Trophoblast cell (in vitro differentiated cells and primary cell): Measurements from ENCODE around the gene SOS2.
"Not testable (repeated sequence)": the region's sequence is repeated elsewhere in the genome, so short reads cannot be mapped to it uniquely, and the experiment has no call there.

ENCODE experiments used
- DNase-seq, 2 donors: peaks; one replicate each; pipeline ENCODE4 v3.0.0-alpha.2; 2016
- H2AFZ ChIP-seq: 2 replicates; pipeline ENCODE4 v1.6.1; 2013; ENCODE audit warnings: low read length, moderate library complexity, mild to moderate bottlenecking; ENCODE audit not compliant: insufficient read depth, poor library complexity
- H2AK5ac ChIP-seq: 2 replicates; pipeline ENCODE4 v1.6.1; 2013; ENCODE audit warnings: mild to moderate bottlenecking, low read length
- H2BK120ac ChIP-seq: 2 replicates; pipeline ENCODE4 v1.6.1; 2013; ENCODE audit warnings: low read length, mild to moderate bottlenecking, moderate library complexity; ENCODE audit not compliant: insufficient read depth, poor library complexity
- H2BK12ac ChIP-seq: 2 replicates; pipeline ENCODE4 v1.6.1; 2013; ENCODE audit warnings: mild to moderate bottlenecking, low read length, moderate library complexity
- H2BK5ac ChIP-seq: 2 replicates; pipeline ENCODE4 v1.6.1; 2013; ENCODE audit warnings: low read length, low read depth, moderate library complexity, mild to moderate bottlenecking; ENCODE audit not compliant: poor library complexity
- H3K14ac ChIP-seq: 2 replicates; pipeline ENCODE4 v1.6.1; 2013; ENCODE audit warnings: mild to moderate bottlenecking, low read length
- H3K18ac ChIP-seq: 2 replicates; pipeline ENCODE4 v1.6.1; 2013; ENCODE audit warnings: mild to moderate bottlenecking, low read length
- H3K23ac ChIP-seq: 2 replicates; pipeline ENCODE4 v1.6.1; 2013; ENCODE audit warnings: low read length
- H3K27ac ChIP-seq: 2 replicates; pipeline ENCODE4 v1.5.1; 2013; ENCODE audit warnings: low read depth, mild to moderate bottlenecking, inconsistent platforms, low read length, moderate library complexity
- H3K27me3 ChIP-seq: 2 replicates; pipeline ENCODE4 v1.6.1; 2013; ENCODE audit warnings: inconsistent platforms, mild to moderate bottlenecking, low read length, moderate library complexity; ENCODE audit not compliant: insufficient read depth
- H3K36me3 ChIP-seq, 2 experiments: 1 replicate in 1 of 2; 2 replicates in 1 of 2; pipeline ENCODE4 v1.6.1; 2013; ENCODE audit warnings: low read length in 2 of 2, mild to moderate bottlenecking in 2 of 2, moderate library complexity in 1 of 2; ENCODE audit not compliant: insufficient read depth in 2 of 2, control insufficient read depth in 1 of 2
- H3K4ac ChIP-seq: 2 replicates; pipeline ENCODE4 v1.6.1; 2013; ENCODE audit warnings: low read depth, mild to moderate bottlenecking, low read length, moderate library complexity
- H3K4me1 ChIP-seq, 2 experiments: 1 replicate in 1 of 2; 2 replicates in 1 of 2; pipeline ENCODE4 v1.6.1; 2013; ENCODE audit warnings: low read length in 2 of 2, mild to moderate bottlenecking in 2 of 2, moderate library complexity in 1 of 2; ENCODE audit not compliant: insufficient read depth in 2 of 2, control insufficient read depth in 1 of 2
- H3K4me2 ChIP-seq: 2 replicates; pipeline ENCODE4 v1.6.1; 2013; ENCODE audit warnings: inconsistent platforms, mild to moderate bottlenecking, low read length, moderate library complexity
- H3K4me3 ChIP-seq: 2 replicates; pipeline ENCODE4 v1.5.1; 2013; ENCODE audit warnings: mild to moderate bottlenecking, low read depth, low read length, inconsistent platforms
- H3K79me1 ChIP-seq: one replicate; pipeline ENCODE4 v1.6.1; 2013; ENCODE audit warnings: low read length
- H3K79me2 ChIP-seq: 2 replicates; pipeline ENCODE4 v1.6.1; 2013; ENCODE audit warnings: low read length, mild to moderate bottlenecking; ENCODE audit not compliant: control insufficient read depth, insufficient read depth, poor library complexity
- H3K9ac ChIP-seq: 2 replicates; pipeline ENCODE4 v1.6.1; 2013; ENCODE audit warnings: mild to moderate bottlenecking, low read length
- H3K9me3 ChIP-seq: 2 replicates; pipeline ENCODE4 v1.6.1; 2013; ENCODE audit warnings: low read depth, mild to moderate bottlenecking, control low read depth, inconsistent platforms, low read length; ENCODE audit not compliant: insufficient read depth
- H4K12ac ChIP-seq: 2 replicates; pipeline ENCODE4 v1.6.1; 2013; ENCODE audit warnings: low read depth, mild to moderate bottlenecking, low read length, moderate library complexity
- H4K8ac ChIP-seq: 2 replicates; pipeline ENCODE4 v1.6.1; 2013; ENCODE audit warnings: low read depth, mild to moderate bottlenecking, low read length, moderate library complexity
- H4K91ac ChIP-seq: one replicate; pipeline ENCODE4 v1.6.1; 2013; ENCODE audit warnings: low read depth, mild to moderate bottlenecking, low read length, moderate library complexity
- WGBS: extraction: QIAGEN DNeasy Blood & Tissue Kit; methylation state at CpG from one replicate; pipeline ENCODE4 v1.1.7; 2013; ENCODE audit warnings: missing lambda C conversion rate; ENCODE audit not compliant: insufficient read length, insufficient coverage; ENCODE audit errors: extremely low coverage; 5-methylcytosine and 5-hydroxymethylcytosine counted together

SOS2 gene

DNA sequence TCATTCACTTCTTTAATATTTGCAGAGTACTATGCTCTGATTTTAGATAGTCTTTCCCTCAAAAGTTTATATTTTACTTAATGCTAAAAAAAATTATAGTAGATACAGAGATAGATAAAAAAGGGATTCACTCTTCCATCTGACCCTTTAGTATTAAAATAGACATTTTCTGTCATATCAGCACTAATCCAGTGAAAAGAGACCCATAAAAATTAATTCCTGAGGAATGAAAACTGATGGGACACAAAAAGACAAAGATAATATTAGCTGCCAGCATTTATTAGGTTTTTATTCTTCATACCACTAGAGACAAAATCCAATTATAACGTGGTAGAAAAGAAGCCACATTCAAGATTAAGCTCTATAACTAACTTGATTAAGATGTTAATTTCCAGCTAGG is 45.3 kb downstream of the SOS2 start:
- no peaks in the 10 kb centered on the region for H3K9me3 ChIP-seq
- H3K36me3 ChIP-seq = peaks cover 11% of the 10 kb centered on the region in 2 experiments
- H3K14ac ChIP-seq = no peak overlapping the region
- no peak overlapping the region for H3K9ac ChIP-seq
- H3K4me3 ChIP-seq = no peak overlapping the region
- H2AFZ ChIP-seq = no peak overlapping the region
- H2BK5ac ChIP-seq = no peak overlapping the region
- no CpG with 5 or more reads among the region's 1 CpG for WGBS
- H4K12ac ChIP-seq = no peak overlapping the region
- no peaks in the 10 kb centered on the region for H3K27me3 ChIP-seq
- no peaks in the 10 kb centered on the region for H3K79me2 ChIP-seq
- H3K79me1 ChIP-seq = no peaks in the 10 kb centered on the region
- no peak for DNase-seq
- no peak overlapping the region for H2AK5ac ChIP-seq
- H3K4me1 ChIP-seq = no peaks in the 10 kb centered on the region
- no peak overlapping the region for H3K23ac ChIP-seq
- no peak overlapping the region for H3K18ac ChIP-seq
- H4K8ac ChIP-seq = no peak overlapping the region
- no peak overlapping the region for H3K4me2 ChIP-seq
- H3K4ac ChIP-seq = no peak overlapping the region
- H2BK12ac ChIP-seq = no peak overlapping the region
- no peak overlapping the region for H3K27ac ChIP-seq
- H4K91ac ChIP-seq = no peak overlapping the region
- H2BK120ac ChIP-seq = no peak overlapping the region

- no peak for DNase-seq
- no peak overlapping the region for H2BK12ac ChIP-seq
- H3K27me3 ChIP-seq = no peaks in the 10 kb centered on the region
These were observed 57.5 kb downstream of the SOS2 start for GRCh38 chr14:50173891-50174290.

GRCh38 chr14:50171895-50172294 is 59.5 kb downstream of the SOS2 start:
- H2BK5ac ChIP-seq = no peak overlapping the region
- no peaks in the 10 kb centered on the region for H3K9me3 ChIP-seq
- no peak overlapping the region for H4K12ac ChIP-seq
- H2AK5ac ChIP-seq = no peak overlapping the region
- H3K4me3 ChIP-seq = no peak overlapping the region
- no peak overlapping the region for H3K23ac ChIP-seq
- DNase-seq = no peak
- H3K4ac ChIP-seq = no peak overlapping the region
- H3K9ac ChIP-seq = no peak overlapping the region
- no peak overlapping the region for H3K14ac ChIP-seq
- no peak overlapping the region for H3K27ac ChIP-seq
- no peak overlapping the region for H3K18ac ChIP-seq
- H3K27me3 ChIP-seq = no peaks in the 10 kb centered on the region
- no peak overlapping the region for H4K8ac ChIP-seq
- H2BK12ac ChIP-seq = no peak overlapping the region
- H4K91ac ChIP-seq = no peak overlapping the region
- peaks cover 1 to 2% of the 10 kb centered on the region in 2 experiments for H3K36me3 ChIP-seq
- H2AFZ ChIP-seq = no peak overlapping the region
- no peak overlapping the region for H2BK120ac ChIP-seq
- H3K79me2 ChIP-seq = no peaks in the 10 kb centered on the region
- no peaks in the 10 kb centered on the region for H3K79me1 ChIP-seq
- no peak overlapping the region for H3K4me2 ChIP-seq
- no peaks in the 10 kb centered on the region for H3K4me1 ChIP-seq

More at GRCh38 chr14:50173891-50174290, 57.5 kb downstream of the SOS2 start:
- H3K14ac ChIP-seq = no peak overlapping the region
- H4K8ac ChIP-seq = no peak overlapping the region
- no peaks in the 10 kb centered on the region for H3K79me2 ChIP-seq
- no peak overlapping the region for H3K23ac ChIP-seq
- H3K18ac ChIP-seq = no peak overlapping the region
- no peaks in the 10 kb centered on the region for H3K79me1 ChIP-seq
- no peaks in the 10 kb centered on the region for H3K9me3 ChIP-seq
- no peak overlapping the region for H3K27ac ChIP-seq
- H3K4me2 ChIP-seq = no peak overlapping the region
- no peak overlapping the region for H4K12ac ChIP-seq
- H2BK120ac ChIP-seq = no peak overlapping the region
- H3K4ac ChIP-seq = no peak overlapping the region
- H3K4me1 ChIP-seq = no peaks in the 10 kb centered on the region
- H3K36me3 ChIP-seq = peaks cover 7 to 8% of the 10 kb centered on the region in 2 experiments
- no peak overlapping the region for H3K9ac ChIP-seq
- H2AK5ac ChIP-seq = no peak overlapping the region
- H4K91ac ChIP-seq = no peak overlapping the region
- no peak overlapping the region for H3K4me3 ChIP-seq
- no peak overlapping the region for H2AFZ ChIP-seq
- no peak overlapping the region for H2BK5ac ChIP-seq

- H3K4me1 ChIP-seq, H4K12ac ChIP-seq, H2BK12ac ChIP-seq, H3K4me2 ChIP-seq, H3K79me2 ChIP-seq, H2AFZ ChIP-seq, H3K27me3 ChIP-seq, H3K18ac ChIP-seq, H4K8ac ChIP-seq, H3K36me3 ChIP-seq, H4K91ac ChIP-seq, H2BK5ac ChIP-seq, H3K27ac ChIP-seq, H3K9ac ChIP-seq, H3K9me3 ChIP-seq, H3K79me1 ChIP-seq, H3K14ac ChIP-seq, H2BK120ac ChIP-seq, H3K4ac ChIP-seq, H3K4me3 ChIP-seq, H3K23ac ChIP-seq, H2AK5ac ChIP-seq: not testable (repeated sequence)
- no CpG with 5 or more reads among the region's 4 CpGs for WGBS
- peak; percentile 32 to 71 for DNase-seq
These were observed 64.0 kb downstream of the SOS2 start for GRCh38 chr14:50167381-50167780.

DNA sequence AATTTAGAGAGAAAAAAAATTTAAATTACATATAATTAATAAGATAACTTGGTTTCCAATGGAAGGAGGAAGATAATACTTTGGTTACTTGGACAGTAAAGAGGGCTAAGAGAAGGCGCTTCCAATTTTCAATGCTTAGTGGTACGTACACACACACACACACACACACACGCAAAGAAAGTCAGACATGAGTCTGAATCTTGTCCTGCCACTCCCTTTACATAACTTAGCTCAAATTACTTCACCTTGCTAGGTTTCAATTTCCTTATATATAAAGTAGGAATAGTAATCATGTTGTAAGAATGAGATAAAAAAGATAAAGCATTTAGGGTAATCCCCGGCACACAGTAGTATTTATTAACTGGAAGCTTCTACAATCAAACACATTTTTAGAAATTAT is 75.3 kb downstream of the SOS2 start:
- peaks cover 8 to 11% of the 10 kb centered on the region in 2 experiments for H3K36me3 ChIP-seq
- H3K4me2 ChIP-seq = no peak overlapping the region
- no peak for DNase-seq
- H2BK12ac ChIP-seq = no peak overlapping the region
- H3K4me3 ChIP-seq = no peak overlapping the region
- H3K27ac ChIP-seq = no peak overlapping the region
- no peak overlapping the region for H2AFZ ChIP-seq
- H3K18ac ChIP-seq = no peak overlapping the region
- no peaks in the 10 kb centered on the region for H3K27me3 ChIP-seq
- no peak overlapping the region for H4K8ac ChIP-seq
- H3K4me1 ChIP-seq = no peaks in the 10 kb centered on the region
- H3K23ac ChIP-seq = no peak overlapping the region
- no peak overlapping the region for H4K12ac ChIP-seq
- no peaks in the 10 kb centered on the region for H3K79me2 ChIP-seq
- no peak overlapping the region for H3K4ac ChIP-seq
- no peaks in the 10 kb centered on the region for H3K9me3 ChIP-seq
- no peak overlapping the region for H2AK5ac ChIP-seq
- H2BK120ac ChIP-seq = no peak overlapping the region
- H3K79me1 ChIP-seq = no peaks in the 10 kb centered on the region
- no CpG with 5 or more reads among the region's 4 CpGs for WGBS
- no peak overlapping the region for H3K9ac ChIP-seq
- H3K14ac ChIP-seq = no peak overlapping the region
- H4K91ac ChIP-seq = no peak overlapping the region
- no peak overlapping the region for H2BK5ac ChIP-seq
